ENCODE data around the gene SH3TC2.

The SH3TC2 gene

DNA sequence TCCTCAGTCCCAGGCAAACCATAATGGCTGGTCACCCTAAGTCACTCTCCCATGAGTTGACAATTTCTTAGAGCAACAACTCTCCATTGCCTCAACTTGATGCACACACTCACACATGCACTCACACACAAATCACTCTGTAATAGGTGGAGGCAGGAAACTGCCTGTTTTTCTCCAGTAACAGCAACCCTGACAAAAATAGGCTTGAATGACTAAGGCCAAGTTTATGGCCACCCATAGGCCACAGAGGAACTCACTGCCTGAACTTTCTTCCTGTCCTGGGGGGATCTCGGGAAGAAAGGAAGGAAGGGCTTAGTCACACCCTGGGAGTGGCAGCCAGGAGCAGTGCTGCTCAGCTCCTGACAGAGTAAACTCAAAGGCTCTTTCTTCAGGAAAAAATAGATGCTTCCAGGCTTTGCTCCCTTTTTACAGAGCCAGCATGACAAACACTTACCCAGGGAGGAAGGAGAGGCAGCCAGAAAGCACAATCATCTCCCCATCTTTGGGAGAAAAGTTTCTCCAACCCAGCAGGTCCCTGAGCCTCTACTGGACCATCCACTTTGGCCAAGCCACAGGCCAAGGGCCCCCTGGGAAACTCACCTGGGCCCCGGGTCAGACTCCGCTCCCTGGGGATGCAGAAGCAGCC lies 368 bp downstream of the SH3TC2 start:
- Histone ChIP-seq H3K9me3 (ENCODE audit: control insufficient read depth in 1 of 2, low read length in 2 of 2) (no peaks in the 10 kb centered on the region), H3K4me1 (ENCODE audit: control insufficient read depth in 1 of 2, insufficient read depth in 2 of 2, low read length in 2 of 2) (peaks cover 7 to 9% of the 10 kb centered on the region in 2 donors), H3K27ac (ENCODE audit: low read depth, low read length) (no peak overlapping the region), H3K27me3 (ENCODE audit: control insufficient read depth in 1 of 2, insufficient read depth in 2 of 2, low read length in 2 of 2) (no peaks in the 10 kb centered on the region), H3K9ac (ENCODE audit: low read depth in 1 of 2, low read length in 2 of 2) (no peak overlapping the region), H3K4me3 (ENCODE audit: low read depth in 1 of 2, low read length in 2 of 2) (no peak overlapping the region), H3K36me3 (ENCODE audit: control insufficient read depth in 1 of 2, insufficient read depth in 2 of 2, low read length in 2 of 2) (no peaks in the 10 kb centered on the region)

- no peak overlapping the region for H3K27ac ChIP-seq (ENCODE audit: low read depth, low read length)
- H3K4me3 ChIP-seq (ENCODE audit: low read depth in 1 of 2, low read length in 2 of 2) = no peak overlapping the region
- no peaks in the 10 kb centered on the region for H3K36me3 ChIP-seq (ENCODE audit: control insufficient read depth in 1 of 2, insufficient read depth in 2 of 2, low read length in 2 of 2)
- no peaks in the 10 kb centered on the region for H3K27me3 ChIP-seq (ENCODE audit: control insufficient read depth in 1 of 2, insufficient read depth in 2 of 2, low read length in 2 of 2)
- no peaks in the 10 kb centered on the region for H3K9me3 ChIP-seq (ENCODE audit: control insufficient read depth in 1 of 2, low read length in 2 of 2)
- H3K9ac ChIP-seq (ENCODE audit: low read depth in 1 of 2, low read length in 2 of 2) = no peak overlapping the region
- H3K4me1 ChIP-seq (ENCODE audit: control insufficient read depth in 1 of 2, insufficient read depth in 2 of 2, low read length in 2 of 2) = peaks cover 7 to 9% of the 10 kb centered on the region in 2 donors
Measured at GRCh38 chr5:149061341-149061740, 1.5 kb downstream of the SH3TC2 start.

GRCh38 chr5:149060325-149060724 lies 2.5 kb downstream of the SH3TC2 start:
- Histone ChIP-seq H3K27ac (ENCODE audit: low read depth, low read length) (no peak overlapping the region), H3K4me3 (ENCODE audit: low read depth in 1 of 2, low read length in 2 of 2) (no peak overlapping the region), H3K36me3 (ENCODE audit: control insufficient read depth in 1 of 2, insufficient read depth in 2 of 2, low read length in 2 of 2) (no peaks in the 10 kb centered on the region), H3K9ac (ENCODE audit: low read depth in 1 of 2, low read length in 2 of 2) (no peak overlapping the region), H3K9me3 (ENCODE audit: control insufficient read depth in 1 of 2, low read length in 2 of 2) (no peaks in the 10 kb centered on the region), H3K27me3 (ENCODE audit: control insufficient read depth in 1 of 2, insufficient read depth in 2 of 2, low read length in 2 of 2) (no peaks in the 10 kb centered on the region), H3K4me1 (ENCODE audit: control insufficient read depth in 1 of 2, insufficient read depth in 2 of 2, low read length in 2 of 2) (peaks cover 7 to 9% of the 10 kb centered on the region in 2 donors)

GRCh38 chr5:149056616-149057165 lies 6.2 kb downstream of the SH3TC2 start:
- no peak overlapping the region for H3K27ac ChIP-seq (ENCODE audit: low read depth, low read length)
- no peaks in the 10 kb centered on the region for H3K27me3 ChIP-seq (ENCODE audit: control insufficient read depth in 1 of 2, insufficient read depth in 2 of 2, low read length in 2 of 2)
- H3K4me1 ChIP-seq (ENCODE audit: control insufficient read depth in 1 of 2, insufficient read depth in 2 of 2, low read length in 2 of 2) = no peaks in the 10 kb centered on the region
- no peak overlapping the region for H3K4me3 ChIP-seq (ENCODE audit: low read depth in 1 of 2, low read length in 2 of 2)
- no peak overlapping the region for H3K9ac ChIP-seq (ENCODE audit: low read depth in 1 of 2, low read length in 2 of 2)
- H3K9me3 ChIP-seq (ENCODE audit: control insufficient read depth in 1 of 2, low read length in 2 of 2) = no peaks in the 10 kb centered on the region
- H3K36me3 ChIP-seq (ENCODE audit: control insufficient read depth in 1 of 2, insufficient read depth in 2 of 2, low read length in 2 of 2) = no peaks in the 10 kb centered on the region

DNA sequence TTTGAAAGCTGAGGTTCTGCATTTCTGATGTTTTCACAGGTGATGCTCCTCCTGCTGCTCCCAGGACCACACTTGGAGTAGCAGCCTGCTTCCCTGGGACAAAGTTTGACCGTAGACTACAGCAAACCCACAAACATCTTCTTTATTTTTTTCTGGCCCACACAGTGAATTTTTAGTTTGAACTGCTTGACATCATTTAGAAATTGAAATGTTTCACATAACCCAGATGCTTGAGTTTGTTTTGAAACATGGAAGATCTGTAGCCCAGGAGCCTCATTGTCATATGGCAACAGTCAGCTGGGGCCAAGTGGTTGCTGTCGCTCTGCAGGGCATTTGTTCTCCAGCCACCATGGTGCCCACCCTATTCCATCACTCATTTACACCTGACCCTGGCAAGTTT lies 8.4 kb downstream of the SH3TC2 start:
- Histone ChIP-seq H3K27ac (ENCODE audit: low read depth, low read length) (no peak overlapping the region), H3K9ac (ENCODE audit: low read depth in 1 of 2, low read length in 2 of 2) (no peak overlapping the region), H3K9me3 (ENCODE audit: control insufficient read depth in 1 of 2, low read length in 2 of 2) (no peaks in the 10 kb centered on the region), H3K4me1 (ENCODE audit: control insufficient read depth in 1 of 2, insufficient read depth in 2 of 2, low read length in 2 of 2) (no peaks in the 10 kb centered on the region), H3K4me3 (ENCODE audit: low read depth in 1 of 2, low read length in 2 of 2) (no peak overlapping the region), H3K36me3 (ENCODE audit: control insufficient read depth in 1 of 2, insufficient read depth in 2 of 2, low read length in 2 of 2) (no peaks in the 10 kb centered on the region), H3K27me3 (ENCODE audit: control insufficient read depth in 1 of 2, insufficient read depth in 2 of 2, low read length in 2 of 2) (no peaks in the 10 kb centered on the region)

GRCh38 chr5:149053072-149053695 lies 9.7 kb downstream of the SH3TC2 start:
- H3K36me3 ChIP-seq (ENCODE audit: control insufficient read depth in 1 of 2, insufficient read depth in 2 of 2, low read length in 2 of 2) = no peaks in the 10 kb centered on the region
- H3K27me3 ChIP-seq (ENCODE audit: control insufficient read depth in 1 of 2, insufficient read depth in 2 of 2, low read length in 2 of 2) = no peaks in the 10 kb centered on the region
- no peaks in the 10 kb centered on the region for H3K4me1 ChIP-seq (ENCODE audit: control insufficient read depth in 1 of 2, insufficient read depth in 2 of 2, low read length in 2 of 2)
- H3K4me3 ChIP-seq (ENCODE audit: low read depth in 1 of 2, low read length in 2 of 2) = no peak overlapping the region
- no peak overlapping the region for H3K9ac ChIP-seq (ENCODE audit: low read depth in 1 of 2, low read length in 2 of 2)
- no peaks in the 10 kb centered on the region for H3K9me3 ChIP-seq (ENCODE audit: control insufficient read depth in 1 of 2, low read length in 2 of 2)
- H3K27ac ChIP-seq (ENCODE audit: low read depth, low read length) = no peak overlapping the region

GRCh38 chr5:149049371-149049781 lies 13.5 kb downstream of the SH3TC2 start:
- no peaks in the 10 kb centered on the region for H3K36me3 ChIP-seq (ENCODE audit: control insufficient read depth in 1 of 2, insufficient read depth in 2 of 2, low read length in 2 of 2)
- H3K27ac ChIP-seq (ENCODE audit: low read depth, low read length) = no peak overlapping the region
- H3K27me3 ChIP-seq (ENCODE audit: control insufficient read depth in 1 of 2, insufficient read depth in 2 of 2, low read length in 2 of 2) = no peaks in the 10 kb centered on the region
- no peaks in the 10 kb centered on the region for H3K9me3 ChIP-seq (ENCODE audit: control insufficient read depth in 1 of 2, low read length in 2 of 2)
- no peak overlapping the region for H3K4me3 ChIP-seq (ENCODE audit: low read depth in 1 of 2, low read length in 2 of 2)
- no peak overlapping the region for H3K9ac ChIP-seq (ENCODE audit: low read depth in 1 of 2, low read length in 2 of 2)
- H3K4me1 ChIP-seq (ENCODE audit: control insufficient read depth in 1 of 2, insufficient read depth in 2 of 2, low read length in 2 of 2) = no peaks in the 10 kb centered on the region

DNA sequence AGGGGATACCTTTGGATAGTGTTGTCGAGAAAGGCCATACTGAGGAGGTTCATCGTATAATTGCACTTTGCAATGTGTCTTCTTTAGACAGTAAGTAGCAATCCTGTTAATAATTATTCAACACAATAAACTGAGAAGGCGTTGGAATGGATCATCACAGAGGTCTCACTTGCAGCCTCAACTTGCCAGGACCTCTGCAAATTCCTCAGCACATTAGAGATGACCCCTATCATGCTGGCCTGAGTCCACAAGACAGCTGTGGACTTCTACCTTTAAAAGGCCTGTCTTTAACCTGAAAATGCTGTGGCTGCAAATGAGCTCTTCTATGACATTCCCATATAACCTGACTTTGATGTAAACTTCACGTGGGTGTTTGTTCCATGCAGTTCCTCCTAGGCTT lies 14.1 kb downstream of the SH3TC2 start:
- no peak overlapping the region for H3K4me3 ChIP-seq (ENCODE audit: low read depth in 1 of 2, low read length in 2 of 2)
- H3K9ac ChIP-seq (ENCODE audit: low read depth in 1 of 2, low read length in 2 of 2) = no peak overlapping the region
- no peaks in the 10 kb centered on the region for H3K9me3 ChIP-seq (ENCODE audit: control insufficient read depth in 1 of 2, low read length in 2 of 2)
- H3K27me3 ChIP-seq (ENCODE audit: control insufficient read depth in 1 of 2, insufficient read depth in 2 of 2, low read length in 2 of 2) = no peaks in the 10 kb centered on the region
- H3K4me1 ChIP-seq (ENCODE audit: control insufficient read depth in 1 of 2, insufficient read depth in 2 of 2, low read length in 2 of 2) = no peaks in the 10 kb centered on the region
- no peak overlapping the region for H3K27ac ChIP-seq (ENCODE audit: low read depth, low read length)
- no peaks in the 10 kb centered on the region for H3K36me3 ChIP-seq (ENCODE audit: control insufficient read depth in 1 of 2, insufficient read depth in 2 of 2, low read length in 2 of 2)

- Histone ChIP-seq H3K4me1 (ENCODE audit: control insufficient read depth in 1 of 2, insufficient read depth in 2 of 2, low read length in 2 of 2) (no peaks in the 10 kb centered on the region), H3K27me3 (ENCODE audit: control insufficient read depth in 1 of 2, insufficient read depth in 2 of 2, low read length in 2 of 2) (no peaks in the 10 kb centered on the region), H3K9ac (ENCODE audit: low read depth in 1 of 2, low read length in 2 of 2) (no peak overlapping the region), H3K9me3 (ENCODE audit: control insufficient read depth in 1 of 2, low read length in 2 of 2) (no peaks in the 10 kb centered on the region), H3K27ac (ENCODE audit: low read depth, low read length) (no peak overlapping the region), H3K4me3 (ENCODE audit: low read depth in 1 of 2, low read length in 2 of 2) (no peak overlapping the region), H3K36me3 (ENCODE audit: control insufficient read depth in 1 of 2, insufficient read depth in 2 of 2, low read length in 2 of 2) (no peaks in the 10 kb centered on the region)
Measured at GRCh38 chr5:149047462-149047861, 15.4 kb downstream of the SH3TC2 start.

DNA sequence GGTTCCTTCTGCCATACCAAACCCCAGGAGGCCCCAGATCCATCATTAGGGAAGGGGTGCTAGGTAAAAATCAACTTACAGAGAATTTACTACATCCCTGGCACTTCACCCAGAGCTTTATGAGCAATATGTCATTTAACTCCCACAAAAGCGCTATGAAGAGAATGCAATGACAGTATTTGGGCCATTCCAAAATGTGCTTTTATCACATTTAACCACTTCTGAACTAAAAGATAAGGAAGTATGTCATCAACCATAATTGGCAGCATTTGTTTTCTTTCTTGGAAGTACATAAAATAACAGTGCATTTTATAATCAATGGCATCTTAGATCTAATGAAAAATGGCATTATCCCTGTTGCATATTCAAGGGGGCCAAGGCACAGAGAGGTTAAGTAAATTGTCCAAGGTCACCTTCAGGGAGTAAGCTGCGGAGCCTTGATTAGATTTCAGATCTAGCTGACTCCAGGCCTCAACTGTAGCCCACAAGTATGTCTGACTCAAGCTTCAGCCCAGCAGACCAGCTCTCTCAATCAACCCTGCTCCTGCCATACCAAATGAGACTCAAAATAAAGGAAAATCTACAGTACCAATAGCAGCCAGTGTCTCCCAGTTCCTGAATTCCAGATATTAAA lies 16.5 kb downstream of the SH3TC2 start:
- Histone ChIP-seq H3K4me3 (ENCODE audit: low read depth in 1 of 2, low read length in 2 of 2) (no peak overlapping the region), H3K27ac (ENCODE audit: low read depth, low read length) (no peak overlapping the region)

More for the DNA sequence above, 16.5 kb downstream of the SH3TC2 start:
- H3K9me3 ChIP-seq (ENCODE audit: control insufficient read depth in 1 of 2, low read length in 2 of 2) = no peaks in the 10 kb centered on the region
- H3K4me1 ChIP-seq (ENCODE audit: control insufficient read depth in 1 of 2, insufficient read depth in 2 of 2, low read length in 2 of 2) = no peaks in the 10 kb centered on the region
- H3K9ac ChIP-seq (ENCODE audit: low read depth in 1 of 2, low read length in 2 of 2) = no peak overlapping the region
- no peaks in the 10 kb centered on the region for H3K36me3 ChIP-seq (ENCODE audit: control insufficient read depth in 1 of 2, insufficient read depth in 2 of 2, low read length in 2 of 2)
- no peaks in the 10 kb centered on the region for H3K27me3 ChIP-seq (ENCODE audit: control insufficient read depth in 1 of 2, insufficient read depth in 2 of 2, low read length in 2 of 2)
